T47D (cell line): ENCODE results near the gene DPT.

Experiments used
- DNase-seq, 2 experiments: peaks; one replicate each; pipeline versions ENCODE4 v3.0.0 to v3.0.0-alpha.2; 2011 to 2012; ENCODE audit warnings: low read depth in 1 of 2, low spot score in 1 of 2
- JUND ChIP-seq: IDR thresholded peaks from 2 replicates; pipeline ENCODE4 v1.6.1; 2012; ENCODE audit warnings: low read depth
- in situ Hi-C: cut with HindIII; loops from 2 replicates; pipeline ENCODE4 v1.10.0; 2016; ENCODE audit warnings: low sequenced_read_pairs, low pct_unique_long_range_greater_than_20kb

DPT gene

DNA sequence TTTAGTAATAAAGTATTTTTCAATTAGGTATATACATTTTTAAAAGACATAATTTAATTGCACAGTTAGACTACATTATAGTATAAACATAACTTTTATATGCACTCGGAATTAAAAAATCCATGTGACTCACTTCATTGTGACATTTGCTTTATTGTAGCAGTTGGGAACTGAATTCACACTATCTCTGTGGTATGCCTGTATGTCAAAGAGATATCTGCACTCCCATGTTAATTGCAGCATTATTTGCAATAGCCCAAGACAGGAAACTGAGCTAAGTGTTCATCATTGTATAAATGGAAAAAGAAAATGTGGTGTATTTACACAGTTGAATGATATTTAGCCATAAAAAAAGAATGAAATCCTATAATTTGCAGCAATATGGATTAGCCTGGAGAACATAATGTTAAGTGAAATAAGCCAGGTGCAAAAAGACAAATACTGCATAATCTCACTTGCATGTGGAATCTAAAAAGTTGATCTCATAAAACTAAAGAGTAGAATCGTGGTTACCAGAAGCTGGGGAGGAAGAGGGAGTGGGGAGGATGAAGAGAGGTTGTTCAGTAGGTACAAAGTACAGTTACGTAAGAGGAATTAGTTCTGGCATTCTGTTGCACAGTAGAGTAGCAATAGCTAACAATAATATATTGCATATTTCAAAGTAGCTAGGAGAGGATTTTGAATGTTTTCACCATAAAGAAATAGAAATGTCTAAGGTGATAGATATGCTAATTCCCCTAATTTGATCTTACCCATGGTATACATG, 64.8 kb downstream of the DPT start:
- in situ Hi-C loops, result no loop called here
- DNase-seq, result no peak
- no peak for TF ChIP-seq JUND

DNA sequence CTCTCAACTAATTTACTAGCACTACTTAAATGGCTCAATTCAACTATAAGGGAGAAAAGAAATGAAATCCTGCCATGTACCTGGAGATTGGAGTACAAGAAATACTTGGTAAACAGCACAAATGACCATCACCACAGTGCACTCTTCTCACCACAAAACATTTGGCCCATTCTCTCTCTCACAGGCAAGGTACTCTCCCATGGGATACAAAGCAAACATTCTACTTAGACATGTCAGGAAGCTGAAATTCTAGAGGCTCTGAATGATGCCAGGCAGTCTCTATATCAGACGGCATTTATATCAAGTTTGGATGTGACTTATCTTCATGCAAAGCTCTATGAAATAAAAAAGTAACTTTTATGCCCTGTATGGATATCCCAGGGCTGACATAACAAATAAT, 72.5 kb downstream of the DPT start:
- no peak for DNase-seq
- TF ChIP-seq JUND, result no peak
- in situ Hi-C loops, result no loop called here

DNA sequence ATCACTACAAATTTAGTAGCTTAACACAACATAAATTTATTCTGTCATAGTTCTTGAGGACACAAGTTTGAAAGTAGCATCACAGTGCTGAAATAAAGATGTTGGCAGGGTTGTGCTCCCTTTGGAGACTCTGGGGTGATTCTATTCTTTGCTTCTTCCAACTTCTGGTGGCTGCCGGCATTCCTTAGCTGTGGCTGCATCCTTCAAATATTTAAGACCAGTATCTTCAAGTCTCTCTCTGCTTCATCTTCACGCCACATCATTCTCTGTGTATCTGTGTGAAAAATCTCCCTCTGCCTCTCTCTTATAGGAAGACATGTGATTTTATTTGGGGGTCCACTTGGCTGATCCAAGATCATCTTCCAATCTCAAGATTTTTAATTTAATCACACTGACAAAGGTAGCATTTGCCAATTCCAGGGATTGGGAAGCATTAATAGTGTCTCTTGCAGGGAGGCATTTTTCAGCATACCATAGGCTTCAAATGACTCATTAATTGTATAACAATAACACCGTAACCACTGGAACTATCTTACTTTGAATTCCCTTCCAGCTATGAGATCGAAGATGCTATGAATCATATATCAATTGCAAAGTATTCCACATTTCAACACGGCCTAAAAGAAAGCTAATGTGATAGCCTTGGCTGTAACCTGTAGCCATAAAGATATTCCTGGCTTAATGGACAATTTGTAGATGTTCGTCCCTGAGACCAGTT, 74.6 kb downstream of the DPT start:
- DNase-seq, result no peak
- in situ Hi-C loops, result no loop called here

DNA sequence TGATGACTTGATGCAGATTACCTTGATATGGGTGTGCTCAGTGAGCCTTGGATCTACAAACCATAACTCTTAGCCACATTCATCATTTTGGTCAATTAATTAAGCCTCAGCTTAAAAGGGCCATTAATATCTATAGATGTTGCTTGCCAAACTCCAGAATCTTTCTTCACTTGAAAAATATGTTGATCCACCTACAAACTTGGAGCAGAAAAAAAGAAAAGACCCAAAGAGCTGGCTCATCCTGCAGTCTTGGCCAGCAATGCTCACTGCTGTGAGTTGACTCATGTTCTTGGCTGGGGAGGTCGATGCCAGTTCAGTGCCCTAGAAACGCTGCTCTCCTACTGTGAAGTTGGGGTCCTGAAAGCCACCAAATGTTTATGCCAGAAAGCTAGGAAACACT, 75.4 kb downstream of the DPT start:
- no peak for DNase-seq
- in situ Hi-C loops, result no loop called here
- TF ChIP-seq JUND, result no peak

More for the DNA sequence above, 74.6 kb downstream of the DPT start:
- no peak for TF ChIP-seq JUND

GRCh38 chr1:168645721-168646120, 83.3 kb downstream of the DPT start:
- TF ChIP-seq JUND, result no peak
- DNase-seq, result no peak
- in situ Hi-C loops, result no loop called here
